Fibroblast of skin of right quadriceps (primary cell): ENCODE data around the gene SLC17A7.
"Not testable (repeated sequence)": the region's sequence is repeated elsewhere in the genome, so short reads cannot be mapped to it uniquely, and the experiment has no call there.

Experiments
- DNase-seq: peaks from one replicate; pipeline ENCODE4 v3.0.0-alpha.2; 2013

SLC17A7 gene

DNA sequence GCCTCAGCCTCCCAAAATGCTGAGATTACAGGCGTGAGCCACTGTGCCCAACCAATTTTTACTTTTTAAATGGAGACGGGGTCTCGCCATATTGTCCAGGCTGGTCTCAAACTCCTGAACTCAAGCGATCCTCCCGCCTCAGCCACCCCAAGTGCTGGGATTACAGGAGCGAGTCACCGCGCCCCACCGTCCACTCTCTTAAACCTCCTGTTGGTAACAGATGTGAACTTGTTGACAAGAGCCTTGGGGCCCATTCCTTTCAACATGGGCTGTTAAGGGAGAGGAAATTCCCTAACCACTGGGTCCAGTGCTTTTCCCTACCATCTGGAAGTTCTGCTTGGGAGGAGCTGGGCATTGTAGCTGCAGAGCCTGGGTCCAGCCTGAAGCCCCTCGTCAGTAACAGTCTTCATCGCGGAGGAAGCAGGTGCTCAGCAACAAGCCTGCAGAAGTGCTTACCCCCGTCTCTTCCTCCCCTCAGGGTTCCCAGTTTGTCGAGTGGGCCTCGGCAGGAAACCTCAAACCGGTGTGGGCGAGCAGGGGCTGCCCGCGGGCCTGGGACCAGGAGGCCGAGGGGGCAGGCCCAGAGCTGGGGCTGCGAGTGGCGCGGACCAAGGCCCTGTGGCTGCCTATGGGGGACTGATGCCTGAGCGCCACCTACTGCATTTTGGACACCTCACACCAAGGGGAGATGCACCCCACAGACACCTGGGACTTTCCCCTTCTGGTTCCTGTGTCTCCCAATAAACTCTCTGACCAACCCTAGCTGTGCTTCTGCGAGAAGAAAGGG, 28.7 kb upstream of the SLC17A7 start:
- no peak for DNase-seq

DNA sequence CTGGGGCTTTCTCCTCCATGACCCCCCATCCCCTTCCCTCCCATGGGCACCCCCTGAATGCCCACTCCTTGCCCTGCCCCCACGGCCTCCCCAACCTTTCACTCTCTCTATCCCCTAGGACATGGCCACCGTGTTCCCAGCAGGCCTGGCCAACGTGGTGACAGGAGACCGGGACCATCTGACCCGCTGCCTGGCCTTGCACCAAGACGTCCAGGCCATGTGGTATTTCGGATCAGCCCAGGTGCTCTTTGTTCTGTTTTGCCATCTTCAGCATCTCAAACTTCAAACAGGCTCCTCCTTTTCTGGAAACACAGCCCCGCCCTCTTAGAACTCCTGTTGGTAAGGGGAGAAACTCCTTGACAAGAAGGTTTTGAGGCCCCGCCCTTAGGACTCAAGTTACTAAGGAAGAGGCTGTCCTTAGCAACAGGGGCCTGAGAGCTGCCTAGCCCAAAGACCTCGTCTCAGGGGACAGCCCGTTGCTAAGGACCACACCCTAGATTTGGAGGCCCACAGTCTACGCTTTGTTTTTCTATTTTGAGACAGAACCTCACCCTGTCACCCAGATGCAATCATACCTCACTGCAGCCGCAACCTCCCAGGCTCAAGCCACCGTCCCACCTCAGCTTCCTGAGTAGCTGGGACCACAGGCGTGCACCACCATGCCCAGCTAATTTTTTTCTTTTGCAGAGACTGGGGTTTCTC, 27.6 kb upstream of the SLC17A7 start:
- peak; percentile 55 for DNase-seq

DNA sequence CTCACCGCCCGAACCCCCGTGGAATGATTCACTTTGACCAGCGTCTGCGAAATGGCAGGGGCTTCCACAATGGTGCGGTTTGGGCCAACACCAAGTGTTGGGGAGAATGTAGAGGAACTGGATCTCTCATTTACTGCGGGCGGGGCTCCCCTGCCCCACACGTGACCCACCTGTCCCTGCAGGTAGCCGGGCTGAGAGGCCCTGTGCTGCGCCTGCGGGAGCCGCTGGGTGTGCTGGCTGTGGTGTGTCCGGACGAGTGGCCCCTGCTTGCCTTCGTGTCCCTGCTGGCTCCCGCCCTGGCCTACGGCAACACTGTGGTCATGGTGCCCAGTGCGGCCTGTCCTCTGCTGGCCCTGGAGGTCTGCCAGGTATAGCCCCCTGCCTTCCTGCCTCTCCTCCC, 26.9 kb upstream of the SLC17A7 start:
- DNase-seq = no peak

DNA sequence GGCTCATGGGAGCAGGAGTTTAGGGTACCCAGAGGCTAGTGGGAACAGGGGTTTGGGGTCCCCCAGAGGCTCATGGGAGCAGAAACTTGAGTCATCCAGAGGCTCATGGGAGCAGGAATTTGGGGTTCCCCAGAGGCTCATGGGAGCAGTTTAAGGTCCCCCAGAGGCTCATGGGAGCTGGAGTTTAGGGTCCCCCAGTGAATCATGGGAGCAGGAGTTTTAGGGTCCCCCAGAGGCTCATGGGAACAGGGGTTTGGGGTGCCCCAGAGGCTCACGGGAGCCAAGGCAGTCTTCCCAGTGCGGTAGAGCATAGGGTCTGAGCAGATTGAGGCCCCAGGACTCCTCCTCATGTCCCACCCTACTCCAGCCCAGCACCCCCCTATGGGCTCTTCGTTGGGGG, 24.0 kb upstream of the SLC17A7 start:
- no peak for DNase-seq

DNA sequence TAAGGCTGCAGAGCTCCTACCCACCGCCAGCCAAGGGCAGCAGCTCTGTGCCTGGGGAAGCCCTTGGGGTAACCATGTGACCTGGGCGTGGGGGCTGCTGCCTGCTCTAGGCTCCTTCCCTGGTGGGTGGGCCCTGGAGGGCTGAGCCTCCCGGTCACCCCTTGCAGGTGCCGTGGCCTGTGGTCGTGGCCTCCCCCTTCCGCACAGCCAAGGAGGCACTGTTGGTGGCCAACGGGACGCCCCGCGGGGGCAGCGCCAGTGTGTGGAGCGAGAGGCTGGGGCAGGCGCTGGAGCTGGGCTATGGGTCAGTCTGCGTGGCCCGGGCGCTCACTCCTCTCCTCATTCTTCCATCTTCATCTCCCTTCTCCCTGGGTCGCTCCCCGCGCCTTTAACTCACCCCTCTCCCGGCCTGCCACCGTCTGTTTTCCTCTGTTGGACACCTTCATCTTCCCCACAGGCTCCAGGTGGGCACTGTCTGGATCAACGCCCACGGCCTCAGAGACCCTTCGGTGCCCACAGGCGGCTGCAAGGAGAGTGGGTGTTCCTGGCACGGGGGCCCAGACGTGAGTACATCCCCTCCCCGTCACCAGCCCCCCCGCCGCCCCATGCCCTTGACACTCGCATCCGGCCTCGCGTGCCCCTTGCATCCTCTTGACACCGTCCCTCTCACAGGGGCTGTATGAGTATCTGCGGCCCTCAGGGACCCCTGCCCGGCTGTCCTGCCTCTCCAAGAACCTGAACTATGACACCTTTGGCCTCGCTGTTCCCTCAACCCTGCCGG, 22.8 kb upstream of the SLC17A7 start:
- DNase-seq = no peak

DNA sequence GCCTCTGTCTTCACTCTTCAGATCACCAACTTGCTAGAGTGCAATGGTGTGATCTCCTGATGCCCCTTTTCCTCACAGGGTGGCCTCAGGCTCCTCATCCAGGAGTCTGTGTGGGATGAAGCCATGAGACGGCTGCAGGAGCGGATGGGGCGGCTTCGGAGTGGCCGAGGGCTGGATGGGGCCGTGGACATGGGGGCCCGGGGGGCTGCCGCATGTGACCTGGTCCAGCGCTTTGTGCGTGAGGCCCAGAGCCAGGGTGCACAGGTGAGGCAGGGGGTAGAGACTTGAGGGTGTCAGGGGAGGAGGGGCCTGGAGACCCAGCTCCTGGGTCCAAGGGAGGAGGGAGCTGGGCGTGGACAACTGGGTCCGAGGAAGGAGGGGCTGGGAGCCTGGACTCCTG, 21.2 kb upstream of the SLC17A7 start:
- no peak for DNase-seq

DNA sequence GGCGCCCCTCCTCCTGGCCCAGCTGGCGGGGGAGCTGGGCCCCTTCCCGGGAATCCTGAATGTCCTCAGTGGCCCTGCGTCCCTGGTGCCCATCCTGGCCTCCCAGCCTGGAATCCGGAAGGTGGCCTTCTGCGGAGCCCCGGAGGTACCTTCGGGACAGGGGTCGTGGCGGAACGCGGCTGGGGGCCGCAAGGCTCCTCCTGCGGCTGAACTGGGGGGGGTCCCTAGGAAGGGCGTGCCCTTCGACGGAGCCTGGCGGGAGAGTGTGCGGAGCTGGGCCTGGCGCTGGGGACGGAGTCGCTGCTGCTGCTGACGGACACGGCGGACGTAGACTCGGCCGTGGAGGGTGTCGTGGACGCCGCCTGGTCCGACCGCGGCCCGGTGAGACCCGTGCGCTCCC, 20.3 kb upstream of the SLC17A7 start:
- no peak for DNase-seq

DNA sequence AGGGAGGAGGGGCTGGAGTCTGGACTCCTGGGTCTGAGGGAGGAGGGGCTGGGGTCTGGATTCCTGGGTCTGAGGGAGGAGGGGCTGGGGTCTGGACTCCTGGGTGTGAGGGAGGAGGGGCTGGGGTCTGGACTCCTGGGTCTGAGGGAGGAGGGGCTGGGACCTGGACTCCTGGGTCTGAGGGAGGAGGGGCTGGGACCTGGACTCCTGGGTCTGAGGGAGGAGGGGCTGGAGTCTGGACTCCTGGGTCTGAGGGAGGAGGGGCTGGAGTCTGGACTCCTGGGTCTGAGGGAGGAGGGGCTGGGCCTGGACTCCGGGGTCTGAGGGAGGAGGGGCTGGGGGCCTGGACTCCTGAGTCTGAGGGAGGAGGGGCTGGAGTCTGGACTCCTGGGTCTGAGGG, 19.8 kb upstream of the SLC17A7 start:
- DNase-seq = not testable (repeated sequence)

DNA sequence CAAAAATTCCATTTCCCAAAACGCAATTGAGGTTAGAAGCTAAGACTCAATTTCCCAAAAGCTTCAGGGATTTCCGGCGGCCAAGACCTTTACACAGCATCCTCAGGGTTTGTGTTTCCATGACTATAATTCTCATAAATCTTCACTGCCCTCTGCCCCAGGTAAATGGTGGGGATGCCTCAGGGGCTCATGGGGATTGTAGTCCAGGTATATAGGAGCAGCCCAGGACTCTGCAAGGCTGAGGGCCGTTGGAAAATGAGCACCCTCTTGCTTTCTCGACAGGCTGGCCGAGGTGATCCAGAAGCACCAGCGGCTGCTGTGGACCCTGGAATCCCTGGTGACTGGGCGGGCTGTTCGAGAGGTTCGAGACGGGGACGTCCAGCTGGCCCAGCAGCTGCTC, 18.1 kb upstream of the SLC17A7 start:
- DNase-seq = no peak

DNA sequence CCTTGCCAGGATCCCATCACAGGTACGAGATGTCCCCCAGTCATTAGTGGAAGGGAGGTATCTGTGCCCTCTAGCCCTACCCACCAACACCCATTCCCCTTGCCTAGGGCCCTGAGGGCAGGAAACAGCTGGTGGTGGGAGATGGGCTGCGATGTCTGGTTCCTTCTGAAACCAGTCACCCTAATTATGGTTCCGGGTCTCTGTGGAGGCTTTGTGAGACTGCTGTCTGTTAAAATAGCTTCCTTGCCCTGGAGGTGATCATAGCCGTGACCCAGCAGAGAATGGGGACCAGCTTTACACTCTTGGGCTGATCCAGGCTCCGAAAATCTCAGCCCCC, 17.2 kb upstream of the SLC17A7 start:
- no peak for DNase-seq

DNA sequence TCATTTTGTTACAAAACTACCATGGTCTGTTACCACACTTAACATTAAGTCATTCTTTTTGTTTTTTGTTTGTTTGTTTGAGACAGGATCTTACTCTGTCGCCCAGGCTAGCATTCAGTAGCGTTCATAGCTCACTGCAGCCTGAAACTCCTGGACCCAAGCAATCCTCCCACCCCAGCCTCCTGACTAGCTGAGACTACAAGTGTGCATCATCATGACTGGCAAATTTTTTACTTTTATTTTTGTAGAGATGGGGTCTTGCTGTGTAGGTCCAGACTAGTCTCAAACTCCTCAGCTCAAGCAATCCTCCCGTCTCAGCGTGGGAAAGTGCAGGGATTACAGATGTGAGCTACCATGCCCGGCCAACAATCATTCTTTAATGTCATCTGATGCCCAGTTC, 15.0 kb upstream of the SLC17A7 start:
- DNase-seq = no peak

DNA sequence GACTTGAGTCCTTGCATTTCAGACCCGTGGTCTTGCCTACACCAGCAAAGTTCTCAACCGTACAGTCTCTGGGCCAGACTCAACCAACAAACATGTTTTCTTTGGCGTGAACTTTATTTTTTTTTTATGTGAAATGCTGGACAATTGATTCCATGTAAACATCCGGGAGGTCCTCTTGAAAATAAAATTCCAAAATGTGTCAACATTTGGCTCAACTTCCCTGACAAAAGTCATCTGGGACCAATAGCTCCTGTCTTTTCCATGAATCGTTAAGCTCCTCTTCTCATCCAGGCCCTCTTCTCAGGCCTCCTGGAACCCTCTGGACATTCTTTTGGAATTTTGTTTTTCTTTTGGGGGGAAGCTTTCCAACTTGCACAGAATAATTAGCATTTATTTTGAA, 14.4 kb upstream of the SLC17A7 start:
- DNase-seq = no peak

DNA sequence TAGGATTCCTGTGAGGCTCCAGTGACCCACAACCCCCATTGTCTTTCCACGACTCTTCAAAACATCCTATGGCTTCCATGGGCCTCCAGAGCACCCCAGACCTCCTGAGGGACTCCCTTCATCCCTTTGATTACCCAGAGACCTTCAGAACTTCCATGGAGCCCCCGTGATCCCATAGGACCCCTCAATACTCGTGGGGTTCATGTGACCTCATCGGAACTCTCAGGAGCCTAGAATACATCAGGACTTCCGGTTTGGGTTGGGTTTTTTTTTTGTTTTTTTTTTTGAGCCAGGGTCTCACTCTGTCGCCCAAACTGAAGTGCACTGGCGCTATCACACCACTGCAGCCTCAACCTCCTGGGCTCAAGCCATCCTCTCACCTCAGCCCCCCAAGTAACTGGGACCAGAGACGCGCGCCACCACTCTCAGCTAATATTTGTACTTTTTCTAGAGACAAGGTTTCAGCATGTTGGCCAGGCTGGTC, 12.5 kb upstream of the SLC17A7 start:
- no peak for DNase-seq

DNA sequence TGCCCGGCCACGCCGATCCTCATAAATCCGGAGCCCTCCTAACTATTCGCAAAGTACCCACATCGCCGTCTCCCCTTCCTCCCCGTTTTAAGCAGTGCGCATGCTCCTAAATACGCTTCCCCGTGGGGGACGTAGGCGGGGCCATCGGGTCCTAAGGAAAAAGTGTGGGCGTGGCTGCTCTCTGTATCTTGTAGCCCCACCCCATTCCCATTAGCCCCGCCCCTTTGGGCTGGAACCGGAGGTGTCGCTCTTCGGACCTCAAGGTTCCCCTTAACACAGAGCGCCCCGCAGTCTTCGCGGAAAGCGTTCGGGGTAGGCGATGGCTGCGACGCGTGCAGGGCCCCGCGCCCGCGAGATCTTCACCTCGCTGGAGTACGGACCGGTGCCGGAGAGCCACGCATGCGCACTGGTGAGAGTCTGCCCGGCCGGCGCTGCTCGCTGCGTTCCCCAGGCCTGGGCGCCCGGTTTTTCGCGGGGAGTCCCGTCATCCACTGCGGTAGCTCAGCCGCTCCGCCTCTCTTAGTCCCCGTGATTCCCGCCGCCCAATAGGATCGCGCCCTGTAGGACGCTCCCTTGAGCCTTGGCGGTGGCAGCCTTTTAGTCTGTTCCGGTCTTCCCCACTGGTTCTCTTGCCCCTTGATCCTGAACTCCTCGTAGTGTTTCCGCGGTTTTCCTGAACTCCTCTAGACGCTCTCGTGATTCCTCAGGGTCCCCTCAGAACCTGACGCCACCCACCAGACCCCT, 11.9 kb upstream of the SLC17A7 start, which contains the start of gene ALDH16A1:
TSS of gene ALDH16A1 (plus strand) at position 213 of the 744 bp plus-strand sequence. CDS start at position 320, 107 bp downstream.
- DNase-seq = peak; percentile 98

DNA sequence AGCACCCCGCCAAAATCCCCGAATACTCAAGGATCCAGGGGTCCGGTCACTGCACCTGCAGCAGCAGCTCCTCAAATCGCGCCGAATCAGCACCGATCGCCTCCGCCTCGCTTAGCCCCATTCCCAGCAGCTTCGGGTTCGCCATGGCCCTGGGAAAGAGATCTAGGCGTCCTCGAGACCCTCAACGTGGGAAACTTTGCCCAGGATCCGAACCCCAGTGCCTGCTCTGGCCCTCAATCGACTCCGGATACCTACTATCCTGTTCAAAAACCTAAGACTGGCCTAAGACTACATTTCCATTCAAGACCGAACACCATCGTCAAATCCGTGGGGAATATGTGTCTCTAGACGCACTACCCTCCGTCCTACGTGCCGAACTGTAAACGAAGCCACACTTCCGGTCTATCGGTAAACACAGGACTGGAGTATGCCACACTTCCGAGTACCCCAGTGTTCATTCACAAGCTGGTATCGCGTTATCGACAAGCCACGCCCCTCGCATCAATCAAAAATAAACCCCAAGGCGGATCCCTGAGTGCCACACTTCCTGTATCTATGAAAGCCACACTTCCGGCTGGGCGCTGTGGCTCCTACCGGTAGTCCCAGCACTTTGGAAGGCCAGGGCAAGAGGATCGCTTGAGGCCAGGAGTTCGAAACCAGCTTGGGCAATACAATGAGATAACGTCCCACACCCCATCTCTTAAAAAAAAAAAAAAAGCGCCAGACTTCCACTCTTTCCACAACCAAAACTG, 10.3 kb upstream of the SLC17A7 start, which contains the start of gene PIH1D1:
TSS of gene PIH1D1 (minus strand) at position 385 of the 752 bp plus-strand sequence. CDS start at position 145, 240 bp downstream.
- DNase-seq = peak; percentile 100

DNA sequence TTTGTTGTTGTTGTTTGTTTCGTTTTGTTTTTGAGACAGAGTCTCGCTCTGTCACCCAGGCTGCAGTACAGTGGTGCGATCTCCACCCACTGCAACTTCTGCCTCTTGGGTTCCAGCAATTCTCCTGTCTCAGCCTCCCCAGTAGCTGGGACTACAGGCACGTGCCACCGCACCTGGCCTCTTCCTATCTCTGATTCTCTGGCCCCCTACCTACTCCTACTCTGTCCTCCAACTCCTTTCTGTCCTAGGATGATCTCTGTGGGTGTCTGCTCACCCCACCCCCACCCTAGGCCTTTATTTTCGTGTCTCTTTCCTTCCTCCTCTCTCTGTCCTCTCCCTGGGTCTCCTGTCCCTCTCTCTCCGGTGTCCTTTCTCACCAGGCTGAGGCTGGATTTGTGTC, 9.1 kb upstream of the SLC17A7 start:
- DNase-seq = no peak

DNA sequence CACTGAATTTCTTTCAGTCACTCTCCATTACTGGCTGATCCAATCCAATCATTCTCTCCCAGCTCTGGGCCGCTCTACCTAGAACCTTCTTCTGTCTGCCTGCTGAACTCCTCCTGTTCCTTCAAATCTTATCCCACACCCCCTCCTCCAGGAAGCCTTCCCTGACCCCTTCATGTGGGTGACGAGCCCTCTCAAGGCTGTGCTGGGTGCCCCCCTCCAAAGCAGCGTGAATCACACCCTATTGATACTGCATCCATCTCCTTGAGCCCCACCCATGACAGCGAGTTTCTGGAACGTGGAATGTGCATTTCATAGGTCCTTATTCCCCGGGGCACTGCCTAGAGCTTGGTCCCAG, 7.1 kb upstream of the SLC17A7 start:
- no peak for DNase-seq

DNA sequence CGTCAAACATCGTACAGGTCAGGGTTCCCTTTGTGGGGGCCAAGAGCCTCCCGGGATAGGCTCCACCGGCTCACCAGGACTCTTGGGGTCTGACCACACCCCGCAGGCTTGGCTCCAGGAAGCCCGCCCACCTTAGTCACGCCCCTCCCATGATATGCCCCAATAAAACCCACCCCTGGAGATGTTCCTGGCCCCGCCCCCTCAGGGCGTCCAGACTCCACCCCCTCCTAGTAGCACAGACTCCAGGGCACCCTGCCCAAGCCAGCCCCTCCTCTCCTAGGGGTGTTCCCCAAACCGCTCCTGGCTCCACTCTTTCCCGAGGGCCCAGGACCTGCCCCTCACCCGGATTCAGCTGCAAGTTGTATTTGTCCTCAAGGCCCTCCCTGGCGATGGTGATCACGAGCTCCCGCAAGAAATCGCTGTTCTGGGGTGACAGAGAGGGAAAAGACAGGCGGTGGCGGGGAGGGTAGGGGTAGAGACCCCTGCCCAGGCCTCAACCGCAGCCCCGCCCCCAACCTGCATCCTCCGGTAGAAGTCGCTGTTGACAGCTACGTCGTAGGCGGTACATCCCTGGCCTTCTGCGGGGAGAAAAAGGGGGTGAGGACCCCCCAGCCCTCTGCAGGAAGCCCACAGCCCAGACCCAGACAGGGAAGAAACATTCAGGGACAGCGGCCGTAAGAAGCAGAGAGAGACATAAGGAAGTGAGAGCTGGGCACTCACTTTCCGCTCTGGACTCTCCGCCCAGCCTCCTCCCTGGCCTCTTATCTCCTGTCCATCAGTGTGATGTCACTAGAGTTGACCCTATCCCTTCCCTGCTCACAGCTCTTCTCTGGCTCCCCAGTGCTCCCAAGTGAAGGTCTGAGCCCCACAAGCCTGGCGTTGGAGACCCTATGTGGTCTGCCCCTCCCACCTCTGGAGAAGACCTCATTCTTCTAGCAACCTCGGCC, 6.4 kb upstream of the SLC17A7 start:
- DNase-seq = peak; percentile 47

DNA sequence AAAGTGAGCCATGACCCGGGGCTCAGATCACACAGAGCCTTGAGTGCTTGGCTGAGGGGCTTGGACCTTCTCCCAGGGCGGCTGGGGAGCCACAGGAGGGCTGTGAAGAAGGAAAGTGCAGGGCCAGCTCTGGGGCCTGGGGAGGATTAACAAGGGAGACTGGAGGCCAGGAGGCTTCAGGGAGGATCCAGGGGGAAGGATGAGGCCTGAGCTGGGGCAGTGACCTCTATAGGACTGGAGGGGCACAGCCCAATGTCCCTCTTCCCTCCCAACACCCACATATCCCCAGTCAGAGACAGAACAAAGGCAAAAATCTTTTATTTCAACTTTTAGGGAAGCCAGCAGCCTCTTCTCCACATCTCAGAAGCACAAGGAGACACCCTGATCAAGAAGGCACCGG, 4.7 kb upstream of the SLC17A7 start:
- no peak for DNase-seq

DNA sequence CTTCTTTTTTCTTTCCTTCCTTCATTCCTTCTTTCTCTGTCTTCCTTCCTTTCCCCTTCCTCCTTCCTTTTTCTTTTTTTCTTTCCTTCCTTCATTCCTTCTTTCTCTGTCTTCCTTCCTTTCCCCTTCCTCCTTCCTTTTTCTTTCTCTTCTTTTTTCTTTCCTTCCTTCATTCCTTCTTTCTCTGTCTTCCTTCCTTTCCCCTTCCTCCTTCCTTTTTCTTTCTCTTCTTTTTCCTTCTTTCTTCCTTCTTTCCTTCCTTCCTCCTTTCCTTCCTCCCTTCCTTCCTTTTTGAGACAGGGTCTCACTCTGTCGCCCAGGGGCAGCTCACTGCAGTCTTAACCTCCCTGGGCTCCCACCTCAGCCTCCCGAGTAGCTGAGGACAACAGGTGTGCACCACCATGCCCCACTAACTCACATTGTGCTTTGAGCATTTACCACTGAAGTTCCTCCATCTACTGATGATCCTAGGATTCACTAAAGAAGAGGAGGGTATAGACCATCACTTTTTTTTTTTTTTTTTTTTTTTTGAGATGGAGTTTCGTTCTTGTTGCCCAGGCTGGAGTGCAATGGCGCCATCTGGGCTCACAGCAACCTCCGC, 2.9 kb upstream of the SLC17A7 start:
- not testable (repeated sequence) for DNase-seq
